Right lung (tissue), 5 donors: ENCODE measurements around the gene CTDNEP1. TPM values are rescaled to one million over a fixed set of nuclear protein-coding genes. Genes with fewer than 3 reads are reported as not detected.

ENCODE experiments used
- DNase-seq, 2 donors: peaks; one replicate each; pipeline ENCODE4 v3.0.0-alpha.2; 2013
- polyA plus RNA-seq, 5 donors: library from polyadenylated mRNA; unstranded; fragments of 120-200 nt; gene quantifications; one replicate each; pipeline versions ENCODE4 v1.2.1 to v1.2.3, GENCODE V29; 2013; ENCODE audit warnings: inconsistent platforms in 1 of 5, low replicate concordance in 1 of 5; ENCODE audit not compliant: insufficient read length in 5 of 5, insufficient read depth in 1 of 5

CTDNEP1 gene
- polyA plus RNA-seq, 5 donors, result 128 to 156 (median 146) TPM

DNA sequence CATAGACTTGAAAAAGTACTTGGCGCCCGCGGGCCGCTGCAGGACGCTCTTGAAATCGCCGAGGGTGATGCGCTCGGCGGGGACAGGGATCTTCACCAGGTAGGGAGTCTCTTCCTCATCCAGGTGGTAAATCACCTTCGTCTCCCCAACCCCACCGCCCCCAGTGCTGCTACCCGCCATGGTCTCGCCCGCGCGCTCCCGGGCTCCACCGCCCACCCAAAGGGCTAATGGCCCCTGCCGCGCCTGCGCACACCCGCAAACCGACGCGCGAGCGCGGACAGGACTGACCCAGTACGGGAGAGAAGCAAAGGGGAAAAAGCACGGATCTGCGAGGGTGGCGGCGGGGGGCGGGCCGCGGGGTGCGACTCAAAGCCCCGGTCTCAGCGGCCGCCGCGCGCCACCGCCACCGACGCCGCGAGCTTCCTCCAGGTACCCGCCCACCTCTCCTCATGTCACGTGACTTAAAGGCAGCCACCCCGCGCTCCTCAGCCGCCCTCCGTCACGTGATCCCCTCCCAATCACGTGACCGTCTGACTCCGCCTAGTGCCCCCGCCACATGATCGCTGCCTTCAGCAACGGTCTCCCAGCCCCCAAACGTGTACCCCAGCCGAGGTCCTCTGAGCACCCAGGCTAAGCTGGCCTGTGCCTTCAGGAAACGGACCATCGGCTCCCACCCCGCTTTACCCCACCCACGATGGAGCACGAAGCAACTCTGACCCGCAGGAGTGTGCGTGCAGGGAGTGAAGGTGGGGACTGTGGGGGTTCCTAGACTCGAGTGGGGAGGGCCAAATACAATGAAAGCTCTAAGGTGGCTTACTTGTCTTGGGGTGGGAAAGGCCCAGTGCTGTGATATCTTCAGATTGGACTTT lies 17.2 kb downstream of the CTDNEP1 start, which contains the start of gene DVL2:
Gene DVL2, minus strand, starts transcription at position 435 of the 869 bp plus-strand sequence. Its CDS starts 255 bp downstream, at position 180.
- DNase-seq, result peak; percentile 92 to 94

- DNase-seq, result no peak
These were observed 17.8 kb downstream of the CTDNEP1 start for GRCh38 chr17:7233701-7234082.

GRCh38 chr17:7232114-7232513 lies 19.4 kb downstream of the CTDNEP1 start:
- DNase-seq, result no peak

GRCh38 chr17:7229504-7229903 lies 22.0 kb downstream of the CTDNEP1 start:
- no peak for DNase-seq

DNA sequence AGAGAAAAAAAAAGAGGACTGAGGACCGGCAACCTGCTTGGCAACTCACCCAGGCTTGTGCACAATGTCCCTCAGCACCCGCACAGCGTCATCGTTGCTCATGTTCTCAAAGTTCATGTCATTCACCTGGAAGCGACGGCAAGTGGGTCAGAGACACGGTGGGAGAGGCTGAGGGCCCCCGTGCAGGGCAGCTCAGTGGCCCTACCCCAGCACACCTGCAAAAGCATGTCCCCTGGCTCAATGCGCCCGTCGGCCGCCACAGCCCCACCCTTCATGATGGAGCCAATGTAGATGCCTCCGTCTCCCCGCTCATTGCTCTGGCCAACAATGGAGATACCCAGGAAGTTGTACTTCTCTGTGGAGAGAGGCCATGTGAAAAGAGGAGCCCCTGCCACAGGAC lies 22.6 kb downstream of the CTDNEP1 start:
- DNase-seq, result no peak

- DNase-seq, result no peak
These were observed 24.5 kb downstream of the CTDNEP1 start for GRCh38 chr17:7226721-7227710.

DNA sequence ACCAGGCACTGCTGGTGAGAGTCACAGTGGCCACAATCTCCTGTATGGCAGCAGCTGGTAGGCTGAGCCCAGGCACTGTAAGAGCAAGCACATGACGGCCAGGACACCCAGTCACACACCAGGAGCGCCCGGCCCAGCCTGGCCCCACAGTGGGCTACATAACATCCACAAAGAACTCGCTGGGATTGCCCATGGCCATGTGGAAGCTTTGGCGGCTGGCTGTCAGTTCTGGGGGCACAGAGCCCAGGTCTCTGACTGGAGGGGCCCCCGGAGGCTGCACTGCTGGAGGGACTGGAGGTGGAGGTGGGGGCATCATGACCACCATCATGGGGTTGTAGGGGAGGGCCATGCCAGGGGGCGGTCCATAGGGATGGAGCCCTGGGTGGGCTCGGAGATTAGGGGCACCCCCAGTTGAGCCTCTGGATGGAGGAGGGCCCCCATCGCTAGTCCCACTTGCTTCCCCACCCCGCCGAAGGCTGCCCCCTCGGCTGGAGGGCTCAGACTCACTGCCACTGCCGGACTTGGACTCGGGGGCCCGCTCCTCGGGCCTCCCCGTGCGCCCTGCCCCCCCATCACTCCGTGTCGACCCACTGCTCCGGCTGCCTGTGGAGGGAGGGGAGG lies 25.7 kb downstream of the CTDNEP1 start:
- no peak for DNase-seq

DNA sequence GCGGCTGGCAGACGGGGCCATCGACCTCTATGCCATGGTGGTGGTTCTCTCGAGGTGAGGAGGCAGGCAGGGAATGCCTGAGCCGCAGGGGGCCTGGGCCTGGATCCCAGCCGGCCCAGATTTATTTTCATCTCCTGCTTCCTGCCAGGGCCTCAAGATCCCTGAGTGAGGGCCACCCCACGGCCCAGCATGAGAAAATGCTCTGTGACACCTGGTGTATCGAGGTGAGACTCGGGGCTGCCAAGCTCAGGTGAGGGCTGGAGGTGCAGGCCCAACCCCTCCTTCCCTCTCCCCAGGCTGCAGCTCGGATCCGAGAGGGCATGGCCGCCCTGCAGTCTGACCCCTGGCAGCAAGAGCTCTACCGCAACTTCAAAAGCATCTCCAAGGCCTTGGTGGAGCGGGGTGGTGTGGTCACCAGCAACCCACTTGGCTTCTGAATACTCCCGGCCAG lies 26.8 kb downstream of the CTDNEP1 start:
- DNase-seq, result no peak

DNA sequence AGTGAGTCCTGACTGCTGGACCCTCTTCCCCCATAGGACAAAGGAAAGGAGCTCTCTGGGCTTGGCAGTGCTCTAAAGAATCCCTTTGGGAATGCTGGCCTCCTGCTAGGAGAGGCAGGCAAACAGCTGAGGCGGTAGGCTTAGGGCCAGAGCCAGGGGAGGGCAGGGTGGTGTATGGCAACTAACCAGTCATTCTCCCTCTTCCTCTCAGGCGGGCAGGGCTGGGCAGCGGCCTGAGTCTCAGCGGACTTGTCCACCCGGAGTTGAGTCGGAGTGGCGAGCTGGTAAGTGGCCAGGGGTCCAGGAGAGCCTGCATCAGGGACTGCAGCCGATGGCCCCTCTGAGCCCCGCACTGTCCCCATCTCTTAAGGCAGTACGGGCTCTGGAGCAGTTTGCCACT lies 27.4 kb downstream of the CTDNEP1 start:
- no peak for DNase-seq

DNA sequence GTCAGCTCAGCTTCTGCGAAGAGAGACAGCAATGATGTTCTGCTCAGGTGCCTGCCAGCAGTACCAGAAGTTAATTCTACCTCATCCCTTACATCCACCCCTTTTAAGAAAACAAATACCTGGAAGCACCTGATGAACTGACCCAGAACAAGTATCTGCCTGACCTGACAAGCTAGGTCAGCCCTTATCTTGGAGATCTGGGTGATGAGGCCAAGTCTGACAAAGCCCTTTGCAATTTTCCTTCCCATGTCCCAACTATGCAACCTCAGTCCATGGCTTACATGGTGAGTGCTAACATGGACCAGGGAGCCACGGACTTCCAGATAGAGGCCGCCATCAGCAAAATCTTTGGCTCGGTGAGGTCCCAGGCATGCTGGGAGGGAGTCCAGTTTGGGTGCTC lies 28.2 kb downstream of the CTDNEP1 start:
- no peak for DNase-seq

DNA sequence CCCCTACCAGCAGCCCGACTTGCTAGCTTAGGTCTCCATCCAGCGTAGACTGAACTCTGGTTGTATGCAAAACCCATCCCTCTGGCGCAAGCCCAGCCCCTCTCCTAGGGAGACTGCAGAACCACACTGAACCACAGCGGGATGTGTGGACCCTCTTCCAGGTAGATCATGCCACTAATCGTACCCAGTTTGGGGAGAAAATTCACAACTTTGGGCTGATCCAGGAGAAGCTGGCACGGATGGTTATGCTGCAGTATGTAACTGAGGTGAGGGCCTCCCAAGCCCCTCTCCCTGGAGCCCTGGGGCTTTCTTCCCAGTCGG lies 28.6 kb downstream of the CTDNEP1 start:
- DNase-seq, result no peak

- DNase-seq, result no peak
These were observed 29.2 kb downstream of the CTDNEP1 start for GRCh38 chr17:7222093-7222971.

GRCh38 chr17:7221278-7222092 lies 30.0 kb downstream of the CTDNEP1 start:
- DNase-seq, result no peak

DNA sequence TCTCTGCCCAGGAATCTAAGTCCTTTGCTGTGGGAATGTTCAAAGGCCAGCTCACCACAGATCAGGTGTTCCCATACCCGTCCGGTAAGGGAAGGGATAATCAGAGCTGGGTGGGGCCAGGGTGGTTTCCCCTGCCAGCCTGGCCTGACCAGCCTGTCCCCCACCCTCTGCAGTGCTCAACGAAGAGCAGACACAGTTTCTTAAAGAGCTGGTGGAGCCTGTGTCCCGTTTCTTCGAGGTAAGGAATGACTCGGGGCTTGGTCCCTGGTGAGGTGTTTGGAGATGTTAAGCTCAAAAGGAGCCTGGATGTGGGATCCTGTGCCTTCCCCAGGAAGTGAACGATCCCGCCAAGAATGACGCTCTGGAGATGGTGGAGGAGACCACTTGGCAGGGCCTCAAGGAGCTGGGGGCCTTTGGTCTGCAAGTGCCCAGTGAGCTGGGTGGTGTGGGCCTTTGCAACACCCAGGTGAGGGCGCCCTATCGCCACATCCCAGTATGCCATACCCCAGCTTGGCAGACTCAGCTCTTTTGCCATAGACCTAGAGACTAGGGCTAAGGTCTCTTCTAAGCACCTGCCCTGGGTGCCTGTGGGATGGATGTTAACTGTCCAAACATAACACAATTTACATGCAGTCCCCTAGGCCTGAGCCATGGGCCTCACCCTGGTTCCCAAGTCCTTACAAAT lies 30.8 kb downstream of the CTDNEP1 start:
- no peak for DNase-seq

DNA sequence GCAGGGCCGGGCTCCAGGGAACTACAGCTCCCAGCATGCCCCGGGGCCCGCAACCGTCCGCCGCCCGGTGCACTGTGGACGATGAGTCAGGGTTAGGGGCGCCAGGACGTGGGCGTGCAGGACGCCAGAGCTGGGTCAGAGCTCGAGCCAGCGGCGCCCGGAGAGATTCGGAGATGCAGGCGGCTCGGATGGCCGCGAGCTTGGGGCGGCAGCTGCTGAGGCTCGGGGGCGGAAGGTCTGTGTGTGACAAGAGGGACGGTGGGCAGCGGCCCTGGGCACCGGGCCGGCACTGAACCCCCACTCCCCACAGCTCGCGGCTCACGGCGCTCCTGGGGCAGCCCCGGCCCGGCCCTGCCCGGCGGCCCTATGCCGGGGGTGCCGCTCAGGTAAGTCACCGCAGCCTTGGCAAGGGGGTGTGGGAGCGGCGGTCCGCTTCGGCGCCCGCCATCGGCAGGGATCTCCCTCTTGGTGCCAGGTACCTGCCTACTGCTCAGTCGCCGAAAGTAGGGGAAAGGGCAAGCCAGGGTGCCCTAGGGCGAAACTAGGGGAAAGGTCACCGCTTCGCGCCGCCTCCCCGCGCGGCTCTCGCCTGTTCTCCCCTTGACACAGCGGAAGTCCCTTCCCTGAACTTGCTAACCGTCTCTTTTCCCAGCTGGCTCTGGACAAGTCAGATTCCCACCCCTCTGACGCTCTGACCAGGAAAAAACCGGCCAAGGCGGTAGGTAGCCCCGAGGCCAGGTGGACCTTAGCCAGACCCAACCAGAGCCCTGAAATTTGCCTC lies 31.5 kb downstream of the CTDNEP1 start, which contains the start of the genes ACADVL and DLG4:
Gene ACADVL, plus strand, starts transcription at position 127 of the 781 bp plus-strand sequence. Its CDS starts 47 bp downstream, at position 174.
Gene DLG4, minus strand, starts transcription at position 25 of the 781 bp plus-strand sequence.
- DNase-seq, result peak; percentile 83 to 86

- no peak for DNase-seq
These were observed 32.2 kb downstream of the CTDNEP1 start for GRCh38 chr17:7219229-7219811.

- DNase-seq, result no peak
These were observed 32.8 kb downstream of the CTDNEP1 start for GRCh38 chr17:7218758-7219157.

- no peak for DNase-seq
These were observed 33.4 kb downstream of the CTDNEP1 start for GRCh38 chr17:7218166-7218565.
